HG03039 (cell line): ENCODE data around the gene FAM135A.

Source experiments
- ATAC-seq: cut with Tn5 transposase; IDR thresholded peaks from one replicate; pipeline ENCODE4 v1.9.1; 2021; ENCODE audit warnings: mild to moderate bottlenecking, moderate library complexity; ENCODE audit not compliant: unreplicated experiment

Gene FAM135A

GRCh38 chr6:70413114-70413991, at the start of gene FAM135A:
Gene FAM135A, plus strand, starts transcription at chr6:70413508. Its CDS starts 14,835 bp downstream, at chr6:70428343.
- peak; percentile 89 for ATAC-seq

GRCh38 chr6:70363741-70364493, 49.4 kb upstream of the FAM135A start:
- no peak for ATAC-seq

GRCh38 chr6:70369332-70369950, 43.9 kb upstream of the FAM135A start:
- ATAC-seq, result peak; percentile 66

GRCh38 chr6:70370496-70370895, 42.8 kb upstream of the FAM135A start:
- ATAC-seq, result no peak

- no peak for ATAC-seq
These were observed 41.7 kb upstream of the FAM135A start for GRCh38 chr6:70371454-70372105.

GRCh38 chr6:70375166-70375565, 38.1 kb upstream of the FAM135A start:
- ATAC-seq, result no peak

GRCh38 chr6:70375882-70376281, 37.4 kb upstream of the FAM135A start:
- no peak for ATAC-seq

- no peak for ATAC-seq
These were observed 36.7 kb upstream of the FAM135A start for GRCh38 chr6:70376628-70377027.

- ATAC-seq, result no peak
These were observed 35.9 kb upstream of the FAM135A start for GRCh38 chr6:70377372-70377771.

- ATAC-seq, result no peak
These were observed 33.8 kb upstream of the FAM135A start for GRCh38 chr6:70379473-70380013.

- ATAC-seq, result no peak
These were observed 33.1 kb upstream of the FAM135A start for GRCh38 chr6:70380252-70380651.

- ATAC-seq, result no peak
These were observed 32.4 kb upstream of the FAM135A start for GRCh38 chr6:70380771-70381416.

GRCh38 chr6:70381417-70381782, 31.9 kb upstream of the FAM135A start:
- no peak for ATAC-seq

GRCh38 chr6:70385901-70386300, 27.4 kb upstream of the FAM135A start:
- no peak for ATAC-seq

- no peak for ATAC-seq
These were observed 24.5 kb upstream of the FAM135A start for GRCh38 chr6:70388814-70389213.

- no peak for ATAC-seq
These were observed 24.0 kb upstream of the FAM135A start for GRCh38 chr6:70389261-70389660.

GRCh38 chr6:70390067-70390466, 23.2 kb upstream of the FAM135A start:
- ATAC-seq, result no peak

- ATAC-seq, result no peak
These were observed 21.8 kb upstream of the FAM135A start for GRCh38 chr6:70391492-70391891.

GRCh38 chr6:70394518-70395300, 18.6 kb upstream of the FAM135A start:
- ATAC-seq, result no peak

- ATAC-seq, result no peak
These were observed 18.0 kb upstream of the FAM135A start for GRCh38 chr6:70395301-70395672.
